Ovary (tissue), 9 donors: ENCODE data around the gene NFIA. TPM values are rescaled to one million over a fixed set of nuclear protein-coding genes. Genes with fewer than 3 reads are reported as not detected.

Experiments used
- DNase-seq, 5 donors: peaks; one replicate each; pipeline ENCODE4 v3.0.0-alpha.2; 2019 to 2020
- H3K27ac ChIP-seq, 2 donors: fragments of 200-600 bp; one replicate each; pipeline versions ENCODE4 v1.5.1 to v1.8.0; 2019 to 2022
- H3K27me3 ChIP-seq: fragments of 200-600 bp; one replicate; pipeline ENCODE4 v1.8.0; 2022
- H3K36me3 ChIP-seq: fragments of 200-600 bp; sonication (generic); one replicate; pipeline ENCODE4 v1.5.1; 2019
- H3K4me1 ChIP-seq: one replicate; pipeline ENCODE4 v1.8.1; 2013; ENCODE audit warnings: mild to moderate bottlenecking, moderate library complexity; ENCODE audit not compliant: insufficient read depth
- H3K4me3 ChIP-seq: fragments of 200-600 bp; sonication (generic); one replicate; pipeline ENCODE4 v1.5.1; 2017
- H3K9me3 ChIP-seq, 2 donors: fragments of 200-600 bp in 1 of 2; sonication (generic) in 1 of 2; one replicate each; pipeline versions ENCODE4 v1.5.1 to v1.8.1; 2013 to 2019; ENCODE audit warnings: mild to moderate bottlenecking in 1 of 2, moderate library complexity in 1 of 2
- EP300 ChIP-seq: sonication (generic); formaldehyde crosslinking; IDR thresholded peaks from one replicate; pipeline ENCODE4 v1.6.1; 2017; ENCODE audit warnings: antibody characterized with exemption
- POLR2A ChIP-seq: fragments of 450-650 bp; IDR thresholded peaks from one replicate; pipeline ENCODE4 v1.6.1; 2017; ENCODE audit warnings: antibody characterized with exemption, mild to moderate bottlenecking, moderate library complexity
- WGBS, 3 donors: extraction: QIAGEN DNeasy Blood & Tissue Kit in 1 of 3; methylation state at CpG; one replicate each; pipeline versions ENCODE4 v1.1.5 to v1.1.7; 2013 to 2017; 5-methylcytosine and 5-hydroxymethylcytosine counted together
- intact Hi-C, 4 donors: fragments of 100-400 bp; cut with DNase I; formaldehyde crosslinking; loops; one replicate each; pipeline versions ENCODE4 v1.11.0 to v1.15.1; 2022 to 2023
- polyA plus RNA-seq, 2 donors: library from polyadenylated mRNA; stranded (reverse); fragments of 200-250 nt in 1 of 2; fragments of 350-450 nt in 1 of 2; fragmentation: Illumina TruSeq in 1 of 2; extraction: RNeasy Lipid Tissue Mini Kit (QIAGEN cat#74804) in 1 of 2; gene quantifications; one replicate each; pipeline ENCODE4 v1.2.3, GENCODE V29; 2013 to 2014
- total RNA-seq, 7 donors: library from RNA; depleted of rRNA in 2 of 7; stranded (reverse); fragments of >200 nt in 2 of 7; fragmentation: NEBNext Ultra II Directional in 3 of 7; extraction: Animal tissue kit (Norgen Biotek cat#: 25700) in 3 of 7; gene quantifications; one replicate each; pipeline versions ENCODE4 v1.1.0 to v1.2.4, GENCODE V29; 2016 to 2023
- TF ChIP-seq, protein P1 (sequence below), 3 donors: fragments of 450-650 bp in 2 of 3; fragments of 200-600 bp in 1 of 3; IDR thresholded peaks; one replicate each; pipeline versions ENCODE4 v1.5.1 to v1.8.0; 2016 to 2022; ENCODE audit warnings: antibody characterized with exemption in 3 of 3, mild to moderate bottlenecking in 1 of 3
- donor health status: DM: no; HTN: no; CAD: no; lungs with moderate emphysema.
- donor health status: DM: no; HTN: no; CAD: no.
- donor health status: Bipolar disorder and iron deficiency.
- donor health status: DM: yes; HTN: yes; CAD: no.
- donor health status: DM: no; HTN: no; CAD: no.
- donor health status: DM: yes; HTN: yes; CAD: no.

NFIA gene
- total and polyA plus RNA-seq, 9 donors: 11.8 to 115 (median 80.9) TPM

- Histone ChIP-seq H3K27ac (peak overlapping the region in 1 of 2 donors; percentile 34), H3K27me3 (no peaks in the 10 kb centered on the region), H3K36me3 (no peaks in the 10 kb centered on the region), H3K9me3 (no peaks in the 10 kb centered on the region), H3K4me3 (no peak overlapping the region), H3K4me1 (peaks cover 12% of the 10 kb centered on the region)
- intact Hi-C loops: no loop called here
- DNase-seq: no peak
- TF ChIP-seq, protein P1, sequence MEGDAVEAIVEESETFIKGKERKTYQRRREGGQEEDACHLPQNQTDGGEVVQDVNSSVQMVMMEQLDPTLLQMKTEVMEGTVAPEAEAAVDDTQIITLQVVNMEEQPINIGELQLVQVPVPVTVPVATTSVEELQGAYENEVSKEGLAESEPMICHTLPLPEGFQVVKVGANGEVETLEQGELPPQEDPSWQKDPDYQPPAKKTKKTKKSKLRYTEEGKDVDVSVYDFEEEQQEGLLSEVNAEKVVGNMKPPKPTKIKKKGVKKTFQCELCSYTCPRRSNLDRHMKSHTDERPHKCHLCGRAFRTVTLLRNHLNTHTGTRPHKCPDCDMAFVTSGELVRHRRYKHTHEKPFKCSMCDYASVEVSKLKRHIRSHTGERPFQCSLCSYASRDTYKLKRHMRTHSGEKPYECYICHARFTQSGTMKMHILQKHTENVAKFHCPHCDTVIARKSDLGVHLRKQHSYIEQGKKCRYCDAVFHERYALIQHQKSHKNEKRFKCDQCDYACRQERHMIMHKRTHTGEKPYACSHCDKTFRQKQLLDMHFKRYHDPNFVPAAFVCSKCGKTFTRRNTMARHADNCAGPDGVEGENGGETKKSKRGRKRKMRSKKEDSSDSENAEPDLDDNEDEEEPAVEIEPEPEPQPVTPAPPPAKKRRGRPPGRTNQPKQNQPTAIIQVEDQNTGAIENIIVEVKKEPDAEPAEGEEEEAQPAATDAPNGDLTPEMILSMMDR (IDR thresholded peaks at IDR 0.05): no peak
- TF ChIP-seq POLR2A (no peak), EP300 (no peak)
- WGBS, 3 donors: 89 to 97% (median 89%) methylated on average over 3 of the region's 3 CpGs
Measured at GRCh38 chr1:61169634-61170033, 87.3 kb downstream of the NFIA start.

DNA sequence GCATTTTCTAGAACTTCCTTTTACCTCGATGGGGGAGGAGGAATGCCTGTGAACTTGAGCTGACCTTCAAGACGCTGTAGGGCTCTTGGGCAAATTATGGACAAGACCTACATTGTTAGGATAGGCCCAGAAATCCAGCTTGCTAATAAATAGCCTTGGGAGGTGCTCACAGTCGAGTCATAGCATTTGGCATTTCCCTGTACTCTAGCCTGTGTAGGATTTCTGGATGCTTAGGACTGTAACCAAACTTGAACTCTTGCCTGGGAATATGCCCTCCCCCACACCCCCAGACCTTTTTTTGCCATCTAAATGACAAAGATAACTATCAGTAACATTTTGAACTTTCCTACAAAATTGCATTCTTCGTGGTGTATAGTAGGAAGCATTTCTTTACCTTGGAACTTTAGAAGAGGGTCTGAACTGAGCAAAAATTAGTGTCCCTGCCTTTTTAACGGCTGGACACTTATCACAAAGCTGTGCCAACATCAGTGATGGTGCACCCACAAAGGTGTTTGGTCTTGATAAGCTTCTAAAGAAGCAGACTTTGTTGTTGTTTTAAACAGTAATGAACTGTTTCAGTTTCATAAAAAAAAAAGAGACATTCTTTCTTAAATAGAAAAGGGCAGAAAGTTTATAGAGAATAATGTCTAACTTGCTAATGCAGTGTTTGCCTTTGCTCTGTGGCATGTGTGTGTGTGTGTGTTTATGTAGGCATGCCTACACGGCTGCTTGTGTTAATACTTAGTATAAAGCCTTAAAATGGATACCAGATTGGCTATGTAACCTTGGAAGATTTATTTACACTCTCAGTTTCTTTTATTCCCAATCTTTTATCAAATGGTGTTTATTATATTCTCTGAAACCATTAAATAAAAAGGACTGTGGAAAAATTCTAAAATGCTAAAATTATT, 88.2 kb downstream of the NFIA start:
- TF ChIP-seq, protein P1 (IDR thresholded peaks at IDR 0.05): no peak
- TF ChIP-seq POLR2A (no peak), EP300 (no peak)
- intact Hi-C loops: no loop called here

DNA sequence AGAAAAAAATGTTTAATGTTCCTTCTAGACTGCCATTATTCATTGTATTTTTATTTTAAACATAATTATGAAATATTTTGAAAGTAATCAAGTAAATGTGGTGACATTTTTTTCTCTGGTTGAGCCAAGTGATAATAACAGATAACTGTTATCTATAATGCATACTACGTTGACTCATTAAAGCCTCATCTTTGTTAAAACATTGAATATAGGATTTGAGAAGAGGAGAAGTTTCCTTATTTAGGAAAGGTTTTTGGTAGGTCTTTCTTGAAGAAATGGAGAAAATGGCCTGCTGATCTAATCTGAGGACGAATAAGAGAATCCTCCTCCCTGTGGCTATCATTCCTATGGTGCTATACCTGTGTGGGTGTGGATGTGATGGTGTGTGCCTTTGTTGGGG, 89.0 kb downstream of the NFIA start:
- no peak overlapping the region for H3K4me3 ChIP-seq
- intact Hi-C loops: no loop called here
- WGBS, 3 donors: 59 to 64% (median 60%) methylated on average over 2 of the region's 2 CpGs

More for the DNA sequence above, 88.2 kb downstream of the NFIA start:
- DNase-seq: no peak
- Histone ChIP-seq H3K4me1 (peaks cover 12% of the 10 kb centered on the region), H3K9me3 (no peaks in the 10 kb centered on the region), H3K27ac (no peak overlapping the region), H3K36me3 (no peaks in the 10 kb centered on the region), H3K4me3 (no peak overlapping the region), H3K27me3 (no peaks in the 10 kb centered on the region)
- WGBS, 3 donors: 42 to 52% (median 46%) methylated on average over 6 of the region's 6 CpGs

DNA sequence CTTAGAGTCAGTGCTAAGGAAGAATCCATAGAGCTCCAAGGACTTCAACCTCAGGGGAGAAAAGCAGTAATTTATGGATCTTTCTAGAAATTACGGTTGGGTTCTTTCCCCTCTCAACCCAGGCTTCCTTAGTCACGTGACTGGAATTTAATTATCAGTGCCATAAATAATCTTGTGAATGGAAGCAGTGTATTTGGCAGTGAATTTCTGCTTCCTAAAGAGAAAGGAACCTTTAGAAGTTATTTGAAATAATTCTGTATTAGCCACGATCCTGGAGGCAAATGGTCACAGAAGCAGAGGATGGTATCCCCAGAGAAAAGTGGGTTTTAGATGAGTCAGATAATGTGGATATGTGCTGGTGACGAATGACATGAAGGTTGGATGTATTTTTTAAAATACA, 89.6 kb downstream of the NFIA start:
- Histone ChIP-seq H3K4me1 (peaks cover 12% of the 10 kb centered on the region), H3K27me3 (no peaks in the 10 kb centered on the region), H3K36me3 (no peaks in the 10 kb centered on the region), H3K4me3 (no peak overlapping the region), H3K27ac (no peak overlapping the region), H3K9me3 (no peaks in the 10 kb centered on the region)
- TF ChIP-seq POLR2A (no peak), EP300 (no peak)
- TF ChIP-seq, protein P1 (IDR thresholded peaks at IDR 0.05): no peak
- 33 to 55% (median 45%) methylated on average over 4 of the region's 4 CpGs for whole genome bisulfite sequencing, 3 donors
- no peak for DNase-seq
- intact Hi-C loops: no loop called here

More for the DNA sequence above, 89.0 kb downstream of the NFIA start:
- H3K9me3 ChIP-seq: no peaks in the 10 kb centered on the region
- no peak for TF ChIP-seq EP300
- TF ChIP-seq, protein P1 (IDR thresholded peaks at IDR 0.05): no peak
- TF ChIP-seq POLR2A: no peak
- H3K27me3 ChIP-seq: no peaks in the 10 kb centered on the region
- DNase-seq: no peak
- H3K4me1 ChIP-seq: peaks cover 12% of the 10 kb centered on the region
- H3K27ac ChIP-seq: no peak overlapping the region
- H3K36me3 ChIP-seq: no peaks in the 10 kb centered on the region
